Esophagus squamous epithelium (tissue), 5 donors: ENCODE measurements around the gene GPHA2. TPM values are rescaled to one million over a fixed set of nuclear protein-coding genes. Genes with fewer than 3 reads are reported as not detected.

ENCODE experiments used
- DNase-seq: peaks from one replicate; lab custom pipeline; 2025; lab: John Stamatoyannopoulos, UW
- H3K27ac ChIP-seq, 4 donors: fragments of 200-600 bp; sonication (generic); one replicate each; pipeline ENCODE4 v1.5.1; 2016 to 2019; ENCODE audit warnings: mild to moderate bottlenecking in 1 of 4
- H3K27me3 ChIP-seq, 4 donors: fragments of 200-600 bp; sonication (generic); 1 replicate in 3 of 4; 2 replicates in 1 of 4; pipeline versions ENCODE4 v1.5.1 to v1.6.0; 2017 to 2021; ENCODE audit warnings: antibody characterized with exemption in 1 of 4
- H3K36me3 ChIP-seq, 3 donors: fragments of 200-600 bp; sonication (generic); one replicate each; pipeline ENCODE4 v1.5.1; 2016 to 2019
- H3K4me1 ChIP-seq, 3 donors: fragments of 200-600 bp; sonication (generic); one replicate each; pipeline ENCODE4 v1.5.1; 2017 to 2019
- H3K4me3 ChIP-seq, 4 donors: fragments of 200-600 bp; sonication (generic); 1 replicate in 3 of 4; 2 replicates in 1 of 4; pipeline ENCODE4 v1.5.1; 2016 to 2019; ENCODE audit warnings: mild to moderate bottlenecking in 2 of 4, moderate library complexity in 1 of 4
- H3K9me3 ChIP-seq, 3 donors: fragments of 200-600 bp; sonication (generic); one replicate each; pipeline ENCODE4 v1.5.1; 2016 to 2019
- CTCF ChIP-seq, 6 experiments: fragments of 450-650 bp in 4 of 6; fragments of 200-600 bp in 2 of 6; sonication (generic) in 2 of 6; IDR thresholded peaks; one replicate each; pipeline ENCODE4 v1.5.1; 2016 to 2019; ENCODE audit warnings: antibody characterized with exemption in 6 of 6, mild to moderate bottlenecking in 4 of 6, moderate library complexity in 4 of 6
- POLR2A ChIP-seq, 4 donors: fragments of 450-650 bp; IDR thresholded peaks; one replicate each; pipeline ENCODE4 v1.6.1; 2017; ENCODE audit warnings: antibody characterized with exemption in 4 of 4, mild to moderate bottlenecking in 4 of 4, moderate library complexity in 3 of 4
- WGBS, 2 donors: methylation state at CpG; one replicate each; pipeline ENCODE4 v1.1.5; 2018; 5-methylcytosine and 5-hydroxymethylcytosine counted together
- intact Hi-C: fragments of 100-400 bp; cut with DNase I; formaldehyde crosslinking; loops from one replicate; pipeline ENCODE4 v1.15.0; 2022
- total RNA-seq, 4 donors: library from RNA; depleted of rRNA; stranded (reverse); fragments of >200 nt; gene quantifications; one replicate each; pipeline ENCODE4 v1.1.0, GENCODE V29; 2016
- donor health status: DM: yes; HTN: yes; CAD: no.

GPHA2 gene
- total RNA-seq, 4 donors from 2014 or later, result not detected

DNA sequence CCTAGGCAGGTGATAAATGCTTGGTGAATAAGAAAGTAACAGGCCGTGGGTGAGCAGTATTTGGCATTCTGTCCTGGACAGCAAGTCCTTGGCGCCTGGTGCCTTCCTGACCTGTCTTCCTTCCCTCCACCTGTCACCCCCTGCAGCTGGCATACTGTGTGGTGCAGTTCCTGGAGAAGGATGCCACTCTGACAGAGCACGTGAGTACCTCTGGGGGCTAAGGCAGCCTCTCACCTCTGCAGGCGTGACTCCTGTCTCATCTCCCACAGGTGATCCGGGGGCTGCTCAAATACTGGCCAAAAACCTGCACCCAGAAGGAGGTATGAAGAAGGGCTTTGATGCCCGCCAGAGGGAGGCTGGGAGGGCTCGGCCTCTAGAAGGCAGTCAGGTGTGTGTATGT is 4.4 kb downstream of the GPHA2 start:
- TF ChIP-seq CTCF (IDR thresholded peaks at IDR 0.05) (no peak), POLR2A (IDR thresholded peaks at IDR 0.05) (no peak)
- H3K27me3 ChIP-seq, result no peaks in the 10 kb centered on the region
- H3K9me3 ChIP-seq, result no peaks in the 10 kb centered on the region
- DNase-seq, result no peak
- peaks cover 0 to 14% (median 1%) of the 10 kb centered on the region in 3 donors for H3K4me1 ChIP-seq
- H3K27ac ChIP-seq, result no peak overlapping the region
- intact Hi-C loops, result no loop called here
- H3K36me3 ChIP-seq, result peaks cover 19 to 89% (median 24%) of the 10 kb centered on the region in 3 donors
- WGBS, 2 donors, result 93 to 100% methylated on average over 2 to 5 of the region's 7 CpGs
- H3K4me3 ChIP-seq, result no peak overlapping the region

- Histone ChIP-seq H3K36me3 (peaks cover 19 to 91% (median 24%) of the 10 kb centered on the region in 3 donors), H3K4me3 (no peak overlapping the region), H3K9me3 (no peaks in the 10 kb centered on the region), H3K27ac (no peak overlapping the region), H3K4me1 (peaks cover 9 to 17% (median 11%) of the 10 kb centered on the region in 3 donors), H3K27me3 (no peaks in the 10 kb centered on the region)
- 91 to 94% methylated on average over 5 to 6 of the region's 6 CpGs for WGBS, 2 donors
- intact Hi-C loops, result no loop called here
- DNase-seq, result no peak
- TF ChIP-seq CTCF (IDR thresholded peaks at IDR 0.05) (no peak), POLR2A (IDR thresholded peaks at IDR 0.05) (no peak)
Observed at GRCh38 chr11:64930340-64930739, 5.4 kb downstream of the GPHA2 start.

- no peak overlapping the region for H3K27ac ChIP-seq
- peaks cover 12 to 19% (median 14%) of the 10 kb centered on the region in 3 donors for H3K4me1 ChIP-seq
- 88% methylated on average over 7 of the region's 7 CpGs for WGBS, 2 donors
- no peak for DNase-seq
- peaks cover 19 to 85% (median 24%) of the 10 kb centered on the region in 3 donors for H3K36me3 ChIP-seq
- H3K4me3 ChIP-seq, result no peak overlapping the region
- H3K9me3 ChIP-seq, result no peaks in the 10 kb centered on the region
- TF ChIP-seq CTCF (IDR thresholded peaks at IDR 0.05), result no peak
- no peak for TF ChIP-seq POLR2A (IDR thresholded peaks at IDR 0.05)
- H3K27me3 ChIP-seq, result no peaks in the 10 kb centered on the region
- intact Hi-C loops, result no loop called here
Observed at GRCh38 chr11:64929625-64930024, 6.1 kb downstream of the GPHA2 start.

DNA sequence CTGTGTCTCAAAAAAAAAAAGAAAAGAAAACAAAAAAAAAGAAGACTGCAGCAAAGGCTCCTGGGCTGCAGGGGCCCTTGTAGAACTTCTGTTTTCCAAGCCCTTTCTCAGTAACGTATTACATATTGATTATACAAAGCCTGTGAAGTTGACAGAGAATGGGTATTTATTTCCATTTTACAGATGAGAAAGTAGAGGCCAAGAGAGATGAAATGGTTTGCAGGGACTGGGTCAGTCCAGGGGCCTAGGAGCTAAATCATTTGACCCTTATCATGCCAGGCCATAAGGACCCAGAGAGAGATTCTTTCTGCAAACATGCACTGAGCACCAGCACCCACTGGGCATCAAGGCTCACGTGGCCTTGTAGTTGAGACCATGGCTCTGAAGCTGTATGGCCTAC is 6.7 kb downstream of the GPHA2 start:
- peaks cover 19 to 78% (median 24%) of the 10 kb centered on the region in 3 donors for H3K36me3 ChIP-seq
- no peak for DNase-seq

GRCh38 chr11:64926689-64927088 is 9.0 kb downstream of the GPHA2 start:
- WGBS, 2 donors, result 62 to 84% methylated on average over 3 to 17 of the region's 22 CpGs
- TF ChIP-seq CTCF (IDR thresholded peaks at IDR 0.05) (no peak), POLR2A (IDR thresholded peaks at IDR 0.05) (no peak)
- H3K27me3 ChIP-seq, result no peaks in the 10 kb centered on the region
- no peaks in the 10 kb centered on the region for H3K9me3 ChIP-seq
- H3K27ac ChIP-seq, result no peak overlapping the region
- peaks cover 15 to 56% (median 15%) of the 10 kb centered on the region in 3 donors for H3K36me3 ChIP-seq
- no peak overlapping the region for H3K4me3 ChIP-seq
- no peak for DNase-seq
- intact Hi-C loops, result no loop called here
- H3K4me1 ChIP-seq, result peaks cover 18 to 32% (median 19%) of the 10 kb centered on the region in 3 donors

More for the DNA sequence above, 6.7 kb downstream of the GPHA2 start:
- intact Hi-C loops, result no loop called here
- no peak overlapping the region for H3K27ac ChIP-seq
- H3K9me3 ChIP-seq, result no peaks in the 10 kb centered on the region
- no peak overlapping the region for H3K4me3 ChIP-seq
- WGBS, 2 donors, result 93 to 100% methylated on average over 2 of the region's 2 CpGs
- TF ChIP-seq POLR2A (IDR thresholded peaks at IDR 0.05) (no peak), CTCF (IDR thresholded peaks at IDR 0.05) (no peak)
- peaks cover 12 to 24% (median 14%) of the 10 kb centered on the region in 3 donors for H3K4me1 ChIP-seq
- H3K27me3 ChIP-seq, result no peaks in the 10 kb centered on the region
